ENCODE measurements around the gene TASP1.

- TF ChIP-seq, protein P1, sequence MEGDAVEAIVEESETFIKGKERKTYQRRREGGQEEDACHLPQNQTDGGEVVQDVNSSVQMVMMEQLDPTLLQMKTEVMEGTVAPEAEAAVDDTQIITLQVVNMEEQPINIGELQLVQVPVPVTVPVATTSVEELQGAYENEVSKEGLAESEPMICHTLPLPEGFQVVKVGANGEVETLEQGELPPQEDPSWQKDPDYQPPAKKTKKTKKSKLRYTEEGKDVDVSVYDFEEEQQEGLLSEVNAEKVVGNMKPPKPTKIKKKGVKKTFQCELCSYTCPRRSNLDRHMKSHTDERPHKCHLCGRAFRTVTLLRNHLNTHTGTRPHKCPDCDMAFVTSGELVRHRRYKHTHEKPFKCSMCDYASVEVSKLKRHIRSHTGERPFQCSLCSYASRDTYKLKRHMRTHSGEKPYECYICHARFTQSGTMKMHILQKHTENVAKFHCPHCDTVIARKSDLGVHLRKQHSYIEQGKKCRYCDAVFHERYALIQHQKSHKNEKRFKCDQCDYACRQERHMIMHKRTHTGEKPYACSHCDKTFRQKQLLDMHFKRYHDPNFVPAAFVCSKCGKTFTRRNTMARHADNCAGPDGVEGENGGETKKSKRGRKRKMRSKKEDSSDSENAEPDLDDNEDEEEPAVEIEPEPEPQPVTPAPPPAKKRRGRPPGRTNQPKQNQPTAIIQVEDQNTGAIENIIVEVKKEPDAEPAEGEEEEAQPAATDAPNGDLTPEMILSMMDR (IDR thresholded peaks at IDR 0.05; ENCODE audit: insufficient read depth, low read depth, low read length) = no peak
- no peak for TF ChIP-seq EZH2 (IDR thresholded peaks at IDR 0.05; ENCODE audit: insufficient read depth, low read length)
These were observed 236.5 kb downstream of the TASP1 start for GRCh38 chr20:13402171-13402760.
